Prostate gland (tissue), 2 donors: ENCODE measurements around the gene LINGO1.

Source experiments
- CTCF ChIP-seq, 4 experiments: fragments of 200-600 bp in 2 of 4; fragments of 450-650 bp in 2 of 4; sonication (generic) in 2 of 4; IDR thresholded peaks; 1 replicate in 3 of 4; 2 replicates in 1 of 4; pipeline ENCODE4 v1.5.1; 2016 to 2019; ENCODE audit warnings: antibody characterized with exemption in 4 of 4, mild to moderate bottlenecking in 2 of 4, moderate library complexity in 2 of 4
- POLR2A ChIP-seq: fragments of 450-650 bp; IDR thresholded peaks from one replicate; pipeline ENCODE4 v1.6.1; 2016; ENCODE audit warnings: antibody characterized with exemption, mild to moderate bottlenecking
- POLR2AphosphoS5 ChIP-seq: sonication (generic); formaldehyde crosslinking; IDR thresholded peaks from one replicate; pipeline ENCODE4 v1.6.1; 2017; ENCODE audit warnings: antibody characterized with exemption

GRCh38 chr15:77576538-77576937 lies 56.2 kb downstream of the LINGO1 start:
- TF ChIP-seq CTCF (IDR thresholded peaks at IDR 0.05) (no peak), POLR2A (no peak), POLR2AphosphoS5 (no peak)
